AG09319 (cell line): ENCODE data around the gene ORAI1.

Experiments
- DNase-seq: peaks from one replicate; pipeline ENCODE4 v3.0.0-alpha.2; 2010; ENCODE audit warnings: low read depth; ENCODE audit errors: extremely low read depth
- TF ChIP-seq, protein P1 (sequence below): IDR thresholded peaks from 2 replicates; pipeline ENCODE4 v1.5.1; 2011; ENCODE audit warnings: low read depth, mild to moderate bottlenecking, inconsistent platforms, low read length, moderate library complexity

Gene ORAI1

GRCh38 chr12:121613462-121613861, 12.9 kb upstream of the ORAI1 start:
- TF ChIP-seq, protein P1, sequence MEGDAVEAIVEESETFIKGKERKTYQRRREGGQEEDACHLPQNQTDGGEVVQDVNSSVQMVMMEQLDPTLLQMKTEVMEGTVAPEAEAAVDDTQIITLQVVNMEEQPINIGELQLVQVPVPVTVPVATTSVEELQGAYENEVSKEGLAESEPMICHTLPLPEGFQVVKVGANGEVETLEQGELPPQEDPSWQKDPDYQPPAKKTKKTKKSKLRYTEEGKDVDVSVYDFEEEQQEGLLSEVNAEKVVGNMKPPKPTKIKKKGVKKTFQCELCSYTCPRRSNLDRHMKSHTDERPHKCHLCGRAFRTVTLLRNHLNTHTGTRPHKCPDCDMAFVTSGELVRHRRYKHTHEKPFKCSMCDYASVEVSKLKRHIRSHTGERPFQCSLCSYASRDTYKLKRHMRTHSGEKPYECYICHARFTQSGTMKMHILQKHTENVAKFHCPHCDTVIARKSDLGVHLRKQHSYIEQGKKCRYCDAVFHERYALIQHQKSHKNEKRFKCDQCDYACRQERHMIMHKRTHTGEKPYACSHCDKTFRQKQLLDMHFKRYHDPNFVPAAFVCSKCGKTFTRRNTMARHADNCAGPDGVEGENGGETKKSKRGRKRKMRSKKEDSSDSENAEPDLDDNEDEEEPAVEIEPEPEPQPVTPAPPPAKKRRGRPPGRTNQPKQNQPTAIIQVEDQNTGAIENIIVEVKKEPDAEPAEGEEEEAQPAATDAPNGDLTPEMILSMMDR = no peak
- no peak for DNase-seq

- no peak for DNase-seq
- TF ChIP-seq, protein P1 = no peak
These were observed 11.4 kb upstream of the ORAI1 start for GRCh38 chr12:121614872-121615467.

GRCh38 chr12:121618659-121619233, 7.6 kb upstream of the ORAI1 start:
- DNase-seq = no peak
- TF ChIP-seq, protein P1 = no peak

GRCh38 chr12:121620333-121620891, 5.9 kb upstream of the ORAI1 start:
- no peak for DNase-seq
- TF ChIP-seq, protein P1 = no peak

- DNase-seq = no peak
- TF ChIP-seq, protein P1 = peak; percentile 14; the same call in 1 of the 2 replicates
These were observed 717 bp downstream of the ORAI1 start for GRCh38 chr12:121626853-121627640.

DNA sequence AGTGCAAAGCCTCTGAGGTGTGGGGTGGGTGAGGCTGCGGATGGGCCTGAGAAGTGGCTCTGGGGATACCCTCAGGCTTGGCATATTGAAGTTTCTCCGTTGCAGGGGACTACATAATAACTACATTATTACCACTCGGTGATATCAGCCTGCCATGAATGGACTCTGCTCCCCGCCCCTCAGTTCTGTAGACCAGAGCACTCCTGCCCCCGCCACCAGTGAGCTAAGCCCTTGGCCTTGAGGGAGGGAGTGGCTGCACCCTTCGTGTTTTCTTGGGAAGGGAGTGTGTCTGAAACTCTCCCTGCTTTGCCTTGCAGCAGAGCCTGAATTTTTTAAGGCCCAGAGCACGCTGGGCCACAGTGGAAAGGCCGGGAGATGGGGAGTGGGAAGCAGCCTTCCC, 1.7 kb downstream of the ORAI1 start:
- TF ChIP-seq, protein P1 = no peak
- DNase-seq = no peak

- DNase-seq = no peak
- TF ChIP-seq, protein P1 = no peak
These were observed 2.2 kb downstream of the ORAI1 start for GRCh38 chr12:121628536-121628935.
